Sigmoid colon (tissue), 4 donors: ENCODE results near the gene RPAP3.

Experiments used
- CTCF ChIP-seq, 4 experiments: fragments of 450-650 bp in 3 of 4; fragments of 200-600 bp in 1 of 4; IDR thresholded peaks; one replicate each; pipeline ENCODE4 v1.5.1; 2016 to 2019; ENCODE audit warnings: antibody characterized with exemption in 4 of 4, mild to moderate bottlenecking in 3 of 4, moderate library complexity in 2 of 4
- EP300 ChIP-seq, 4 donors: sonication (generic); formaldehyde crosslinking; IDR thresholded peaks; one replicate each; pipeline ENCODE4 v1.6.1; 2017; ENCODE audit warnings: antibody characterized with exemption in 4 of 4
- POLR2A ChIP-seq, 2 donors: fragments of 450-650 bp; IDR thresholded peaks; one replicate each; pipeline ENCODE4 v1.6.1; 2016; ENCODE audit warnings: antibody characterized with exemption in 2 of 2, mild to moderate bottlenecking in 2 of 2, moderate library complexity in 2 of 2
- POLR2AphosphoS5 ChIP-seq, 4 donors: sonication (generic); formaldehyde crosslinking; IDR thresholded peaks; one replicate each; pipeline ENCODE4 v1.6.1; 2017; ENCODE audit warnings: antibody characterized with exemption in 4 of 4

DNA sequence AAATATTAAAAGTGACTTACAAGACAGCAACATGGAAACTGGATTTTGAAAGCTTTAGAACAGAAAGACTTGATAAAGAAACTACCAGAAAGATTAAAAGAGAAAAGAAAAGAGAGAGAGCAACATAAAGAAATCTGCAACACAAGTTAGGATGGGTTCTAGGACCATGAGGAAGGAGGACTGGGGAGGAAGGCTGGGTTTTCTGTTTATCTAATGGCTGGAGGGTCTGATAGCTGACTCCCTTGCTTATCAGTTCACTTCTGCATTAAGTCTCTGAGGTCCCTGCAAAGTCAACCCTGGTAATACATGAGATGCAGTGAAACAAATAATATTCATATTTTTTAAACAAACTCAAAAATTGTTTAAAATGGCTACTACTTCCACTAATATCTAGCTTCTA lies 90.1 kb downstream of the RPAP3 start:
- TF ChIP-seq POLR2A (IDR thresholded peaks at IDR 0.05) = no peak
- TF ChIP-seq CTCF (IDR thresholded peaks at IDR 0.05) = no peak
- no peak for TF ChIP-seq EP300 (IDR thresholded peaks at IDR 0.05)
- TF ChIP-seq POLR2AphosphoS5 (IDR thresholded peaks at IDR 0.05) = no peak
